Small intestine (tissue), 7 donors: ENCODE data around the gene CDC14A. TPM values are rescaled to one million over a fixed set of nuclear protein-coding genes. Genes with fewer than 3 reads are reported as not detected.

Experiments
- DNase-seq, 2 donors: peaks; one replicate each; pipeline versions ENCODE4 v3.0.0 to v3.0.0-alpha.2; 2013
- FAIRE-seq: peaks from 2 replicates; lab custom pipeline; 2012; peaks lifted over from hg19 to GRCh38; lab: Jason Lieb, UNC
- H3K27ac ChIP-seq, 3 donors: one replicate each; pipeline ENCODE4 v1.5.1; 2013; ENCODE audit warnings: low read length in 2 of 3, mild to moderate bottlenecking in 2 of 3, control low read depth in 1 of 3, inconsistent platforms in 1 of 3, low read depth in 1 of 3, moderate library complexity in 1 of 3
- H3K27me3 ChIP-seq, 3 donors: one replicate each; pipeline ENCODE4 v1.6.1; 2013; ENCODE audit warnings: low read length in 3 of 3, inconsistent platforms in 1 of 3; ENCODE audit not compliant: control insufficient read depth in 3 of 3, insufficient read depth in 3 of 3
- H3K36me3 ChIP-seq, 3 donors: one replicate each; pipeline ENCODE4 v1.6.1; 2013; ENCODE audit warnings: low read length in 3 of 3, inconsistent platforms in 1 of 3, low read depth in 1 of 3, mild to moderate bottlenecking in 1 of 3, moderate library complexity in 1 of 3; ENCODE audit not compliant: control insufficient read depth in 3 of 3, insufficient read depth in 2 of 3
- H3K4me1 ChIP-seq, 3 donors: one replicate each; pipeline ENCODE4 v1.6.1; 2013; ENCODE audit warnings: low read length in 2 of 3, inconsistent platforms in 1 of 3, low read depth in 1 of 3, mild to moderate bottlenecking in 1 of 3, moderate library complexity in 1 of 3; ENCODE audit not compliant: control insufficient read depth in 3 of 3, insufficient read depth in 2 of 3
- H3K4me3 ChIP-seq, 3 donors: one replicate each; pipeline ENCODE4 v1.5.1; 2013; ENCODE audit warnings: low read length in 3 of 3, control low read depth in 1 of 3, inconsistent platforms in 1 of 3, low read depth in 1 of 3, mild to moderate bottlenecking in 1 of 3, moderate library complexity in 1 of 3
- H3K9me3 ChIP-seq, 2 donors: one replicate each; pipeline ENCODE4 v1.6.1; 2013; ENCODE audit warnings: low read depth in 1 of 2, low read length in 1 of 2; ENCODE audit not compliant: control insufficient read depth in 2 of 2, insufficient read depth in 1 of 2
- WGBS, 3 donors: extraction: QIAGEN DNeasy Blood & Tissue Kit; methylation state at CpG; one replicate each; pipeline ENCODE4 v1.1.7; 2013; 5-methylcytosine and 5-hydroxymethylcytosine counted together
- polyA plus RNA-seq, 4 donors: library from polyadenylated mRNA; stranded (reverse) in 3 of 4; unstranded in 1 of 4; fragments of 200-250 nt in 3 of 4; fragments of 120-200 nt in 1 of 4; gene quantifications; one replicate each; pipeline versions ENCODE4 v1.2.1 to v1.2.3, GENCODE V29; 2013
- donor health status: healthy with polysubstance abuse.
- donor health status: control.
- donor health status: control.
- donor health status: Bipolar disorder and iron deficiency.
- donor health status: healthy.

Gene CDC14A
- polyA plus RNA-seq, 4 donors: 4.2 to 18.0 (median 12.6) TPM

DNA sequence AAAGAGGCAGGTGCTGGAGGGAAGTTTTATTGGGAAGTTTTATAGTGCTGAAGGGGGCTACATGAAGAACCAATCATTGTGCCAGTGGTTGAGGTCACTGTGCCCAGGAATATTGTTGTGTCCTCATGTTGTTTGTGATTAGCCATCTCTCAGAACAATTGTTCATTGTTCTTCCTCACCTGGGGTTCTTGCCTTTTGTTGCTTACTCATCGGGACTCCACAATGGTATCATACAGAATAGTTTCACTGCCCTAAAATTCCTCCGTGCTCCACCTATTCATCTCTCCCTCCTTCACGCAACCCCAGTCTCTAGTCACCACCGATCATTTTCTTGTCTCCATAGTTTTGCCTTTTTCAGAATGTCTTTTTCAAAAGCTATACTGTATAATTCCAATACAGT is 38.9 kb upstream of the CDC14A start:
- Histone ChIP-seq H3K27me3 (no peaks in the 10 kb centered on the region), H3K4me1 (no peaks in the 10 kb centered on the region), H3K36me3 (no peaks in the 10 kb centered on the region), H3K4me3 (no peak overlapping the region), H3K9me3 (peaks cover 0 to 10% of the 10 kb centered on the region in 2 donors), H3K27ac (no peak overlapping the region)
- 19 to 55% (median 45%) methylated on average over 4 of the region's 4 CpGs for WGBS, 3 donors
- DNase-seq (no peak), FAIRE-seq (no peak)

GRCh38 chr1:100316622-100317021 is 35.7 kb upstream of the CDC14A start:
- DNase-seq (no peak), FAIRE-seq (no peak)
- peaks cover 0 to 14% (median 7%) of the 10 kb centered on the region in 3 donors for H3K4me1 ChIP-seq
- no peak overlapping the region for H3K27ac ChIP-seq
- no peaks in the 10 kb centered on the region for H3K36me3 ChIP-seq
- no peak overlapping the region for H3K4me3 ChIP-seq
- H3K27me3 ChIP-seq: no peaks in the 10 kb centered on the region
- H3K9me3 ChIP-seq: peaks cover 0 to 23% of the 10 kb centered on the region in 2 donors

DNA sequence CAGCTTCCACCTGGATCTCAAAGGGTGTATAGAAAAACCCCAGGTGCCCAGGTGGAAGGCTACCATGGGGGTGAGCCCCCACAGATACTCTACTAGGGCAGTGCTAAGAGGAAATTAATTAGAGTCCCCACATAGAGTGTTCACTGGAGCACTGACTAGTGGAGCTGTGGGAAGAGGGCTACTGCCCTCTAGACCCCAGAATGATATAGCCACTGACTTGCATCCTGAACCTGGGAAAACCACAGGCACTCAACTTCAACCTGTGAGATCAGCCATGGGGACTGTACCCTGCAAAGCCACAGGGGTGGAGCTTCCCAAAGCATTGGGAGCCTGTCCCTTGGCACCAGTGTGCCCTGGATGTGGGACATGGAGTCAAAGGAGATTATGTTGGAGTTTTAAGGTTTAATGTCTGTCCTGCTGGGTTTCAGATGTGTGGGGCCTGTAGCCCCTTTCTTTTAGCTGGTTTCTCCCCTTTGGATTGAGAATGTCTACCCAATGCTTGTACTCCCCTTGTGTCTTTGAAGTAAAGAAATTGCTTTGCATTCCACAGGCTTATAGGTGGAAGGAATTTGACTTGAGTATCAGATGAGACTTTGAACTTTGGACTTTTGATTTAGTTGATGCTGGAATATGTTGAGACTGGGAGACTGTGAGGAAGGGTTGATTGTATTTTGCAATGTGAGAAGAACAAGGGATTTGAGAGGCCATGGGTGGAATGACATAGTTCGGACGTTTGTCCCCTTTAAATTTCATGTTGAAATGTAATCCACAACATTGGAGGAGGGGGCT is 31.8 kb upstream of the CDC14A start:
- peak; percentile 76 to 93 for DNase-seq
- FAIRE-seq: no peak
- peaks cover 0 to 21% of the 10 kb centered on the region in 2 donors for H3K9me3 ChIP-seq
- H3K36me3 ChIP-seq: no peaks in the 10 kb centered on the region
- H3K27ac ChIP-seq: peak overlapping the region in 2 of 3 donors; percentile 27 to 68
- H3K4me3 ChIP-seq: no peak overlapping the region
- H3K4me1 ChIP-seq: peaks cover 2 to 23% (median 7%) of the 10 kb centered on the region in 3 donors
- WGBS, 3 donors: 14 to 66% (median 38%) methylated on average over 2 of the region's 2 CpGs
- H3K27me3 ChIP-seq: no peaks in the 10 kb centered on the region

- Histone ChIP-seq H3K36me3 (no peaks in the 10 kb centered on the region), H3K4me3 (no peak overlapping the region), H3K27me3 (no peaks in the 10 kb centered on the region), H3K27ac (peak overlapping the region in 2 of 3 donors; percentile 27 to 68), H3K4me1 (peaks cover 2 to 23% (median 7%) of the 10 kb centered on the region in 3 donors), H3K9me3 (peaks cover 0 to 15% of the 10 kb centered on the region in 2 donors)
- FAIRE-seq: no peak
- WGBS, 3 donors: 77 to 93% (median 87%) methylated on average over 7 of the region's 7 CpGs
- peak; percentile 9 to 26 for DNase-seq
Observed at GRCh38 chr1:100321100-100321493, 31.2 kb upstream of the CDC14A start.

DNA sequence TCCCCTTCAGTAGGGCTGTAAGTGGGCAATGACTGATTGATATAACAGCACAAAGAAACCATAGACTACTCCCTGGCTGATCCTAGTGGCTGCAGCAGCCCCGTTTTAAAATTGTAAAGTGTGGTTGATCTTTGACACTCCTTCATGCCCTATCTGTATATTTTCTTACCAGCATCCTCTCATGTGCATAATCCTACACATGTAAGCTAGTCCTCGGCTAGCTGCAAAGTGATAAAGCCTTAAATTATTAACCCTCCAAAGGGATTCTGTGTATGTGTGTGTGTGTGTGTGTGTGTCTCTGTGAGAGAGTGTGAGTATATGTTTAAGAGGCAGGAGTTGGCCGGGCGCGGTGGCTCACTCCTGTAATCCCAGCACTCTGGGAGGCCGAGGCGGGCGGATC is 30.8 kb upstream of the CDC14A start:
- WGBS, 3 donors: 44 to 74% (median 56%) methylated on average over 8 of the region's 8 CpGs
- Histone ChIP-seq H3K4me1 (peaks cover 2 to 23% (median 7%) of the 10 kb centered on the region in 3 donors), H3K4me3 (no peak overlapping the region), H3K36me3 (no peaks in the 10 kb centered on the region), H3K27me3 (no peaks in the 10 kb centered on the region), H3K9me3 (peaks cover 0 to 13% of the 10 kb centered on the region in 2 donors), H3K27ac (peak overlapping the region in 2 of 3 donors; percentile 27 to 68)
- no peak for FAIRE-seq
- peak; percentile 48 to 54 for DNase-seq

DNA sequence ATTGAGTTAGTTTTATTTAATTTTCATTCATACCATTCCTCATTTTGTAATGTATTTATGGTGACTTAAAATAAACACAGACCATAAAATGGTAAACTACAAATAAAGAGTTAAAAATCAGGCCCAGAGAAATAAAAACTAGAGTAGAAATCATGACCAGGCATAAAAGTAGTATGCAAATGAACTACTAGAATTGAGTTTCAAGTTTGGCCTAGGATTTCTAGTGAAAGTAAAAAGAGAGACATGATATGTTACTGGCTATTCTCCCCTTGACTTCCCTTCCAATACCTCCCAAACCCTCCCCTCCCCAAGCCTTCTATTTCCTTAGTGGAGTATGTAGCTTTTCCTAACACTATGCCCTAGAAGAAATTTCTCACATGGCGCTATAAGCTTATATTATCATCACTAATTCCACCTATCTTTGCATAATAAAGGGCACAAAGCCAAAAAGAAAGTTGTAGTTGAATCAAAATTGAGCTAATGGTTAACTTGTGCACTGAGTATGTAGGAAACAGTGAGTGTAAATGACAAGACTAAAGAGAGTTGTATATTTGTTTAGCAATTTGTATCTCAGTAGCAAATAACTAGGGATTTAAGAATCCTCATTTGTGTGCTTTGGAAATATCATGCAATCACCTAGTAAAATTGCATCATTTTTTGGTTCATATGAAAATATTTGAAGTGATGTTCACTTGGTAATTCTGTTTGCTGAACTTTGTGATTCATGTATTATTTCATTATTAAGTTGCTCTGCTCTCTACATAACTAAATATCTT is 29.7 kb upstream of the CDC14A start:
- FAIRE-seq (no peak), DNase-seq (peak; percentile 68 to 89)
- H3K27me3 ChIP-seq: no peaks in the 10 kb centered on the region
- peaks cover 2 to 23% (median 7%) of the 10 kb centered on the region in 3 donors for H3K4me1 ChIP-seq
- H3K9me3 ChIP-seq: peaks cover 0 to 13% of the 10 kb centered on the region in 2 donors
- WGBS, 3 donors: 19 to 70% (median 38%) methylated on average over 1 of the region's 1 CpG
- no peaks in the 10 kb centered on the region for H3K36me3 ChIP-seq
- no peak overlapping the region for H3K4me3 ChIP-seq
- H3K27ac ChIP-seq: no peak overlapping the region

GRCh38 chr1:100323419-100324106 is 28.7 kb upstream of the CDC14A start:
- peaks cover 0 to 13% of the 10 kb centered on the region in 2 donors for H3K9me3 ChIP-seq
- H3K27ac ChIP-seq: peak overlapping the region in 2 of 3 donors; percentile 40 to 52
- H3K36me3 ChIP-seq: no peaks in the 10 kb centered on the region
- H3K27me3 ChIP-seq: no peaks in the 10 kb centered on the region
- 77 to 81% (median 78%) methylated on average over 6 of the region's 6 CpGs for WGBS, 3 donors
- no peak overlapping the region for H3K4me3 ChIP-seq
- FAIRE-seq: no peak
- peak in 1 of 2 donors; percentile 77 for DNase-seq
- H3K4me1 ChIP-seq: peaks cover 2 to 23% (median 7%) of the 10 kb centered on the region in 3 donors
